Caco-2 (cell line): Measurements from ENCODE around the gene ARHGAP42. TPM values are rescaled to one million over a fixed set of nuclear protein-coding genes. Genes with fewer than 3 reads are reported as not detected.

ENCODE experiments used
- Bru-seq: library from RNA; stranded (reverse); fragments of 400-500 nt; gene quantifications from one replicate; lab custom pipeline; 2021; lab: Mats Ljungman, UMichigan
- BruChase-seq, 2 experiments: library from RNA; stranded (reverse); fragments of 400-500 nt; gene quantifications; one replicate each; lab custom pipeline; 2021; lab: Mats Ljungman, UMichigan
- BruUV-seq: library from RNA; stranded (reverse); fragments of 400-500 nt; replicated peaks from 2 replicates; lab custom pipeline; 2021; lab: Mats Ljungman, UMichigan
- CTCF ChIA-PET: fragments of 300-600 bp; sonication (Branson Sonifier 250); formaldehyde crosslinking; loops from one replicate; lab custom pipeline; 2022; ENCODE audit warnings: antibody characterized with exemption; lab: Charles Lee
- POLR2A ChIA-PET: fragments of 300-600 bp; sonication (Branson Sonifier 250); formaldehyde crosslinking; loops from one replicate; lab custom pipeline; 2022; ENCODE audit warnings: antibody characterized with exemption; lab: Charles Lee
- DNase-seq, 2 experiments: peaks; one replicate each; pipeline versions ENCODE4 v3.0.0 to v3.0.0-alpha.2; 2020 to 2022
- H3K27me3 ChIP-seq: replicated peaks from 2 replicates; pipeline ENCODE4 v1.6.0; 2011; ENCODE audit warnings: low read length; ENCODE audit not compliant: control insufficient read depth, insufficient read depth
- H3K36me3 ChIP-seq: 2 replicates; pipeline ENCODE4 v1.5.1; 2011; ENCODE audit warnings: low read length; ENCODE audit not compliant: control insufficient read depth, insufficient read depth
- H3K4me1 ChIP-seq: fragments of 250-450 bp; sonication (Bioruptor Pico); 2 replicates; pipeline ENCODE4 v1.5.1; 2020; ENCODE audit warnings: mild to moderate bottlenecking
- H3K4me3 ChIP-seq: 2 replicates; pipeline ENCODE4 v1.5.1; 2011; ENCODE audit warnings: low read depth, mild to moderate bottlenecking, control low read depth, low read length
- H3K9me3 ChIP-seq: fragments of 250-450 bp; sonication (Bioruptor Pico); 2 replicates; pipeline ENCODE4 v1.5.1; 2020; ENCODE audit warnings: mild to moderate bottlenecking, moderate library complexity
- H3K27ac Mint-ChIP-seq: one replicate; pipeline ENCODE4 v1.8.0; 2022; ENCODE audit warnings: mixed read lengths; ENCODE audit not compliant: unreplicated experiment
- H3K27me3 Mint-ChIP-seq: one replicate; pipeline ENCODE4 v1.8.0; 2022; ENCODE audit warnings: mixed read lengths; ENCODE audit not compliant: insufficient read depth, unreplicated experiment
- H3K36me3 Mint-ChIP-seq: one replicate; pipeline ENCODE4 v1.8.0; 2022; ENCODE audit warnings: mild to moderate bottlenecking, mixed read lengths; ENCODE audit not compliant: insufficient read depth, unreplicated experiment
- H3K4me1 Mint-ChIP-seq: one replicate; pipeline ENCODE4 v1.8.0; 2022; ENCODE audit warnings: low read depth, mixed read lengths; ENCODE audit not compliant: unreplicated experiment
- H3K4me3 Mint-ChIP-seq: one replicate; pipeline ENCODE4 v1.8.0; 2022; ENCODE audit warnings: mild to moderate bottlenecking, moderate library complexity, mixed read lengths; ENCODE audit not compliant: unreplicated experiment
- H3K9me3 Mint-ChIP-seq: one replicate; pipeline ENCODE4 v1.8.0; 2022; ENCODE audit warnings: mixed read lengths; ENCODE audit not compliant: unreplicated experiment
- intact Hi-C: fragments of 100-400 bp; cut with micrococcal nuclease; formaldehyde crosslinking; loops from one replicate; pipeline ENCODE4 v1.10.0; 2022; ENCODE audit not compliant: unreplicated experiment
- long read RNA-seq: library from polyadenylated mRNA; stranded (forward); transcript quantifications from one replicate; pipeline ENCODE4 v2.0.0, GENCODE V29; 2022
- total RNA-seq: library from RNA; stranded (reverse); gene quantifications from 2 replicates; pipeline ENCODE4 v1.2.3, GENCODE V29; 2022
- TF ChIP-seq, protein P1 (sequence below), 2 experiments: fragments of 200-600 bp in 1 of 2; IDR thresholded peaks; 1 replicate in 1 of 2; 2 replicates in 1 of 2; pipeline versions ENCODE4 v1.5.1 to v1.8.0; 2011 to 2022; ENCODE audit warnings: antibody characterized with exemption in 1 of 2, control low read depth in 1 of 2, inconsistent platforms in 1 of 2, low read depth in 1 of 2, low read length in 1 of 2, mild to moderate bottlenecking in 1 of 2, moderate library complexity in 1 of 2; ENCODE audit not compliant: insufficient read depth in 1 of 2, severe bottlenecking in 1 of 2, unreplicated experiment in 1 of 2

ARHGAP42 gene, protein sequence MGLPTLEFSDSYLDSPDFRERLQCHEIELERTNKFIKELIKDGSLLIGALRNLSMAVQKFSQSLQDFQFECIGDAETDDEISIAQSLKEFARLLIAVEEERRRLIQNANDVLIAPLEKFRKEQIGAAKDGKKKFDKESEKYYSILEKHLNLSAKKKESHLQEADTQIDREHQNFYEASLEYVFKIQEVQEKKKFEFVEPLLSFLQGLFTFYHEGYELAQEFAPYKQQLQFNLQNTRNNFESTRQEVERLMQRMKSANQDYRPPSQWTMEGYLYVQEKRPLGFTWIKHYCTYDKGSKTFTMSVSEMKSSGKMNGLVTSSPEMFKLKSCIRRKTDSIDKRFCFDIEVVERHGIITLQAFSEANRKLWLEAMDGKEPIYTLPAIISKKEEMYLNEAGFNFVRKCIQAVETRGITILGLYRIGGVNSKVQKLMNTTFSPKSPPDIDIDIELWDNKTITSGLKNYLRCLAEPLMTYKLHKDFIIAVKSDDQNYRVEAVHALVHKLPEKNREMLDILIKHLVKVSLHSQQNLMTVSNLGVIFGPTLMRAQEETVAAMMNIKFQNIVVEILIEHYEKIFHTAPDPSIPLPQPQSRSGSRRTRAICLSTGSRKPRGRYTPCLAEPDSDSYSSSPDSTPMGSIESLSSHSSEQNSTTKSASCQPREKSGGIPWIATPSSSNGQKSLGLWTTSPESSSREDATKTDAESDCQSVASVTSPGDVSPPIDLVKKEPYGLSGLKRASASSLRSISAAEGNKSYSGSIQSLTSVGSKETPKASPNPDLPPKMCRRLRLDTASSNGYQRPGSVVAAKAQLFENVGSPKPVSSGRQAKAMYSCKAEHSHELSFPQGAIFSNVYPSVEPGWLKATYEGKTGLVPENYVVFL
- total RNA-seq, result 8.4 and 14.1 TPM in 2 replicates
- percentile 69 among the genes with signal in this experiment for Bru-seq, nascent RNA
- BruChase-seq, experiment 1, labeled RNA remaining after a 2-hour chase, result percentile 58 among the genes with signal in this experiment
- BruChase-seq, experiment 2, labeled RNA remaining after a 6-hour chase, result percentile 55 among the genes with signal in this experiment
- long read RNA-seq, full-length matches to known transcripts, result 6 of 7 reads
- long read RNA-seq, partial matches to known transcripts, result 1 of 7 reads
- long read RNA-seq, other reads (novel, unspliced or antisense), result 0 of 7 reads

DNA sequence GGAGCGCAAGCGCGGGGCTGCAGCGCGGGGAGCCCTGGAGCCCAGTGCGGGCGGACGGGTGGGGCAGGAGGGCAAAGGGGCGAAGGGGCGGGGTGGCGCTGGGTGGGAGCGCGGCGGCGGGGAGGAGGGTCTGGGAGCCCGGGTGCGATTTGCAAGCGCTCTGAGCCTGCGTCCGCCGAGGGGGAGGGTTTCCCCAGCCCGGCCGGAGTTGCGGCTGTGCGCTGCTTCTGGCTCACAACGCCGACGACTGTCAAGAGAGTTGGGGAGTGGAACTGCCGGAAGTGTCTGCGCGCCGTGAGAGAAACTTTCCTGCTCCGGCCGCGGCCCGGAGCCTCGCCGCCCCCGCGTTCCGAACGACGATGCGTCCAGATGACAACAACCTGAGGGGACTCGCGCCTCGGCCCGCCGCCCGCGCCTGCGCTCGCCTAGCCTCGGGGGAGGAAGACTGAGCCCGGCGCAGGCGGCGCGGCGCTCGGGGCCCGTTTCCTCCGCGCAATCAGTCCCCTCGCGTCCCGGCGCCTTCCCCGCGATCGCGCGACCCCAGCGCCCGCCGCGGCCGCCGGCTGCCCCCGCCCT lies at the start of gene ARHGAP42:
ARHGAP42 (plus strand) TSS at position 235 of the 576 bp plus-strand sequence. CDS start 391 bp downstream, outside the sequence.
- CTCF ChIA-PET, result interaction anchor here (0.7 to 2.8 kb wide), 27 partner anchors 8 to 174 kb away, joined by 3 to 42 read pairs (median 5); no protein-coding TSS in a partner anchor
- Histone ChIP-seq H3K4me1 (peaks cover 9% of the 10 kb centered on the region), H3K27me3 (no peaks in the 10 kb centered on the region), H3K36me3 (no peaks in the 10 kb centered on the region), H3K9me3 (no peaks in the 10 kb centered on the region), H3K4me3 (peak within 1 kb of the TSS; percentile 85)
- no peaks in the 10 kb centered on the region for H3K9me3 Mint-ChIP-seq
- peak within 1 kb of the TSS; percentile 89 for H3K27ac Mint-ChIP-seq
- POLR2A ChIA-PET, result interaction anchor here (1.0 kb wide), 2 partner anchors 91 to 162 kb away, joined by 3 to 5 read pairs; no protein-coding TSS in a partner anchor
- intact Hi-C loops, result loop anchor here (1.0 to 2.0 kb wide), 5 partner anchors 52 to 243 kb away; no protein-coding TSS in a partner anchor
- DNase-seq, result peak; percentile 76 to 83
- peaks cover 22% of the 10 kb centered on the region for H3K4me1 Mint-ChIP-seq
- no peaks in the 10 kb centered on the region for H3K27me3 Mint-ChIP-seq
- TF ChIP-seq, protein P1, sequence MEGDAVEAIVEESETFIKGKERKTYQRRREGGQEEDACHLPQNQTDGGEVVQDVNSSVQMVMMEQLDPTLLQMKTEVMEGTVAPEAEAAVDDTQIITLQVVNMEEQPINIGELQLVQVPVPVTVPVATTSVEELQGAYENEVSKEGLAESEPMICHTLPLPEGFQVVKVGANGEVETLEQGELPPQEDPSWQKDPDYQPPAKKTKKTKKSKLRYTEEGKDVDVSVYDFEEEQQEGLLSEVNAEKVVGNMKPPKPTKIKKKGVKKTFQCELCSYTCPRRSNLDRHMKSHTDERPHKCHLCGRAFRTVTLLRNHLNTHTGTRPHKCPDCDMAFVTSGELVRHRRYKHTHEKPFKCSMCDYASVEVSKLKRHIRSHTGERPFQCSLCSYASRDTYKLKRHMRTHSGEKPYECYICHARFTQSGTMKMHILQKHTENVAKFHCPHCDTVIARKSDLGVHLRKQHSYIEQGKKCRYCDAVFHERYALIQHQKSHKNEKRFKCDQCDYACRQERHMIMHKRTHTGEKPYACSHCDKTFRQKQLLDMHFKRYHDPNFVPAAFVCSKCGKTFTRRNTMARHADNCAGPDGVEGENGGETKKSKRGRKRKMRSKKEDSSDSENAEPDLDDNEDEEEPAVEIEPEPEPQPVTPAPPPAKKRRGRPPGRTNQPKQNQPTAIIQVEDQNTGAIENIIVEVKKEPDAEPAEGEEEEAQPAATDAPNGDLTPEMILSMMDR (IDR thresholded peaks at IDR 0.05; ENCODE audit: insufficient read depth in 1 of 2, low read depth in 1 of 2, low read length in 1 of 2, severe bottlenecking in 1 of 2, unreplicated experiment in 1 of 2), result no peak
- peak within 1 kb of the TSS; percentile 100 for H3K4me3 Mint-ChIP-seq
- H3K36me3 Mint-ChIP-seq, result no peaks in the 10 kb centered on the region
- no TSS peak for BruUV-seq

DNA sequence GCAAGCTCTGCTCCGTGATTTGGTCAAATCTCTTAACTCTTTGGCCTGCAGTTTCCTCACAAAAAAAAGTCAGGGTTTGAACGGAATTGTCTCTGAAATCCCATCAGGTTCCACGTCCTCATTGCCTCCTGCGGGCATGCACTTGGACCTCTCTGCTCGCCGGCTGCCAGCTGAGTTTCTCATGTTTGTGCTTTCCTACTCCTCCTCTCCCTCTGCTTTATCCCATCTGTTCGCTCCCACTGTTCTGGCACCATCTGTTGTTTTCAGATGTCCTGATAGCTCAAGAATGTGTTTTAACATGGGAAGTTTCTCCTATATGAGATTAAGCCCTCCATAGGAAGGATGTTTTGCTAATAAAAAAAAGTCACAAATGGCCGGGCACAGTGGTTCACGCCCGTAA lies 49.4 kb upstream of the ARHGAP42 start:
- H3K27me3 Mint-ChIP-seq, result no peaks in the 10 kb centered on the region
- H3K4me1 Mint-ChIP-seq, result peaks cover 7% of the 10 kb centered on the region
- no peak overlapping the region for H3K27ac Mint-ChIP-seq
- Histone ChIP-seq H3K36me3 (no peaks in the 10 kb centered on the region), H3K9me3 (no peaks in the 10 kb centered on the region), H3K4me1 (no peaks in the 10 kb centered on the region), H3K27me3 (no peaks in the 10 kb centered on the region), H3K4me3 (no peak overlapping the region)
- ChIA-PET CTCF (no interaction called here), POLR2A (no interaction called here)
- BruUV-seq, result no TSS peak
- TF ChIP-seq, protein P1 (IDR thresholded peaks at IDR 0.05; ENCODE audit: insufficient read depth in 1 of 2, low read depth in 1 of 2, low read length in 1 of 2, severe bottlenecking in 1 of 2, unreplicated experiment in 1 of 2), result no peak
- intact Hi-C loops, result no loop called here
- H3K9me3 Mint-ChIP-seq, result no peaks in the 10 kb centered on the region
- DNase-seq, result no peak
- no peaks in the 10 kb centered on the region for H3K36me3 Mint-ChIP-seq
- no peak overlapping the region for H3K4me3 Mint-ChIP-seq
